ENCODE measurements around the gene STYXL2.

The STYXL2 gene

GRCh38 chr1:167092653-167093052 lies 1.2 kb upstream of the STYXL2 start:
- no peak overlapping the region for H3K4me3 ChIP-seq (ENCODE audit: low read length)
- TF ChIP-seq, protein P1, sequence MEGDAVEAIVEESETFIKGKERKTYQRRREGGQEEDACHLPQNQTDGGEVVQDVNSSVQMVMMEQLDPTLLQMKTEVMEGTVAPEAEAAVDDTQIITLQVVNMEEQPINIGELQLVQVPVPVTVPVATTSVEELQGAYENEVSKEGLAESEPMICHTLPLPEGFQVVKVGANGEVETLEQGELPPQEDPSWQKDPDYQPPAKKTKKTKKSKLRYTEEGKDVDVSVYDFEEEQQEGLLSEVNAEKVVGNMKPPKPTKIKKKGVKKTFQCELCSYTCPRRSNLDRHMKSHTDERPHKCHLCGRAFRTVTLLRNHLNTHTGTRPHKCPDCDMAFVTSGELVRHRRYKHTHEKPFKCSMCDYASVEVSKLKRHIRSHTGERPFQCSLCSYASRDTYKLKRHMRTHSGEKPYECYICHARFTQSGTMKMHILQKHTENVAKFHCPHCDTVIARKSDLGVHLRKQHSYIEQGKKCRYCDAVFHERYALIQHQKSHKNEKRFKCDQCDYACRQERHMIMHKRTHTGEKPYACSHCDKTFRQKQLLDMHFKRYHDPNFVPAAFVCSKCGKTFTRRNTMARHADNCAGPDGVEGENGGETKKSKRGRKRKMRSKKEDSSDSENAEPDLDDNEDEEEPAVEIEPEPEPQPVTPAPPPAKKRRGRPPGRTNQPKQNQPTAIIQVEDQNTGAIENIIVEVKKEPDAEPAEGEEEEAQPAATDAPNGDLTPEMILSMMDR (IDR thresholded peaks at IDR 0.05; ENCODE audit: insufficient read depth, low read depth, low read length, missing control alignments): no peak
- no peak for DNase-seq (ENCODE audit: low read depth)

- no peak overlapping the region for H3K4me3 ChIP-seq (ENCODE audit: low read length)
- no peak for DNase-seq (ENCODE audit: low read depth)
- TF ChIP-seq, protein P1 (IDR thresholded peaks at IDR 0.05; ENCODE audit: insufficient read depth, low read depth, low read length, missing control alignments): no peak
Measured at GRCh38 chr1:167094690-167095089, 815 bp downstream of the STYXL2 start.

DNA sequence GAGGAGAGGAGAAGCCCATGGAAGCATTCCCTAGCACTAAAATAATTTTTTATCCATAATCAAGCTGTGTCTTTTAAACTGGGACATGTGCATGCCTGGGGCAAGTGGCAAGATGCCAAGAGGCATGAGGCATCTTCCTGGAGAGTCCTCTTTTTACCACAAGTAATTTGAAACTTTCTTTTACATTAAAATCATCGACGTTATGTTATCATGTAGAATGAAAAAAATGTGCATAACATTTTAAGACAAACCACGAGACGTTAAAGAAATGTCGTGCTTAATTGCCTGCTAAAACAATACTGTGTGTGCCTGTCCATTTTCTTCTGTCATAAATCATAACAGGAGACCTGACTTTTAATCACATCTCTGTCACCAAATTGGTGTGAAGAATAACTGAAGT lies 1.5 kb downstream of the STYXL2 start:
- peak; percentile 93 for DNase-seq (ENCODE audit: low read depth)
- no peak overlapping the region for H3K4me3 ChIP-seq (ENCODE audit: low read length)
- TF ChIP-seq, protein P1 (IDR thresholded peaks at IDR 0.05; ENCODE audit: insufficient read depth, low read depth, low read length, missing control alignments): no peak

DNA sequence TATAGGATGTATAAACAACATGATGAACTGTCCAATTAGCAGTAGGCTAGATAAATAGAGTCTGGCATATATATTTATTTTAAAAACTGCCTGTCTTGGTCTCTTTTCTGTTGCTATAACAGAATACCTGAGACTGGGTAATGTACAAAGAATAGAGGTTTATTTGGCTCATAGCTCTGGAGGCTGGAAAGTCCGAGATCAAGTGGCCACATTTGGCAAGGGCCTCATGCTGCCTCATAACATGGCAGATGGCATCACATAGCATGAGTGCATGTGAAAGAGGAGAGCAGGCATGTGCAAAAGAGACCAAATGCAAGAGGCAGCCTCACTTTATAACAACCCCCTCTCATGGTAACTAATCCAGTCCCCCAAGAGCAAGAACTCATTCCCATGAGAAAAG lies 6.0 kb downstream of the STYXL2 start:
- TF ChIP-seq, protein P1 (IDR thresholded peaks at IDR 0.05; ENCODE audit: insufficient read depth, low read depth, low read length, missing control alignments): no peak
- no peak for DNase-seq (ENCODE audit: low read depth)
- H3K4me3 ChIP-seq (ENCODE audit: low read length): no peak overlapping the region

- TF ChIP-seq, protein P1 (IDR thresholded peaks at IDR 0.05; ENCODE audit: insufficient read depth, low read depth, low read length, missing control alignments): no peak
- DNase-seq (ENCODE audit: low read depth): no peak
- H3K4me3 ChIP-seq (ENCODE audit: low read length): no peak overlapping the region
Measured at GRCh38 chr1:167100730-167101129, 6.9 kb downstream of the STYXL2 start.

DNA sequence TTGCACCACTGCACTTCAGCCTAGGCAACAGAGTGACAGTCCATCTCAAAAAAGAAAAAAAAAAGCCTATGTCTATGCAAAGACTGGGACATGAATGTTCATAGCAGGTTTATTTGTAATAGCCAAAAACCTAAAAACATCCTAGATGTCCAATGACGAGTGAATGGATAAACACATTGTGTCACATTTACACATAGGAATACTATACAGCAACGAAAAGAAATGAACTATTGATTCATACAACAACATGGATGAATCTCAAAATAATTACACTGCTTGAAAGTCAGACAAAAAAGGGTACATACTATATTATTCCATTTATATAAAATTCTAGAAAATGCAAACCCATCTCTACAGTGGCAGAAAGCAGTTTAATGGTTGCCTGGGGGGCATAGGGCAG lies 7.9 kb downstream of the STYXL2 start:
- TF ChIP-seq, protein P1 (IDR thresholded peaks at IDR 0.05; ENCODE audit: insufficient read depth, low read depth, low read length, missing control alignments): no peak
- no peak for DNase-seq (ENCODE audit: low read depth)
- no peak overlapping the region for H3K4me3 ChIP-seq (ENCODE audit: low read length)

DNA sequence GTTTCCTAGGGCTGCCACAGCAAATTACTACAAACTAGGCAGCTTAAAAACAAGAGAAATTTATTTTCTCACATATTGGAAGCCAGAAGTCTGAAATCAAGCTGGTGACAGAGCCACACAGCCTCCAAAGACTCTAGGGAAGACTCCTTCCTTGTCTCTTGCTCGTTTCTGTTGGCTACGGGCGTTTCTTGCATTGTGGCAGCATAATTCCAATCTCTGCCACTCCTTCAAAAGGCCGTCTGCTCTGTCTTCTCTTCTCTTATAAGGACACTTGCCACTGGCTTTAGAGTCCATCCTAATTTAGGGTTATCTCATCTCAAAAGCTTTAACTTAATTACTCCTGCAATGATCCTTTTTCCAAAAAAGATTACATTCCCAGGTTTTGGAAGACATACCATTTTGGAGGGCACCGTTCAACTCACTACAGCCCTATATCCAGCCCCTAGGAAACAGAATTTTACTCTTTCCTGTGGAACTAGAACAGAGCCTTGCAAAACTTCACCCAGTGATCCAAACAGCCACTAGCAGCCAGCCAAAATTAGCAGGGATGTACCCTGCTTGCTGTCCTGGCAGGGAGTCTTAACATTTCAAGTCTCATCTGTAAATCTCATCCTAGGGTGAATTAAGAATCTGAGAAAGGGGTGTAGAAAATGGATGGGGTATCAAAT lies 9.2 kb downstream of the STYXL2 start:
- TF ChIP-seq, protein P1 (IDR thresholded peaks at IDR 0.05; ENCODE audit: insufficient read depth, low read depth, low read length, missing control alignments): no peak
- no peak overlapping the region for H3K4me3 ChIP-seq (ENCODE audit: low read length)
- DNase-seq (ENCODE audit: low read depth): no peak

Measured in epithelial cell of esophagus (primary cell).